Erythroblast (primary cell): Measurements from ENCODE around the gene ARMC9.
"Not testable (repeated sequence)": the region's sequence is repeated elsewhere in the genome, so short reads cannot be mapped to it uniquely, and the experiment has no call there.

Source experiments
- GATA1 ChIP-seq: IDR thresholded peaks from 2 replicates; pipeline ENCODE4 v1.6.1; 2011; ENCODE audit warnings: low read depth, mild to moderate bottlenecking, control low read depth, low read length, moderate library complexity
- POLR2A ChIP-seq: IDR thresholded peaks from 2 replicates; pipeline ENCODE4 v1.6.1; 2011; ENCODE audit warnings: mild to moderate bottlenecking, low read length

DNA sequence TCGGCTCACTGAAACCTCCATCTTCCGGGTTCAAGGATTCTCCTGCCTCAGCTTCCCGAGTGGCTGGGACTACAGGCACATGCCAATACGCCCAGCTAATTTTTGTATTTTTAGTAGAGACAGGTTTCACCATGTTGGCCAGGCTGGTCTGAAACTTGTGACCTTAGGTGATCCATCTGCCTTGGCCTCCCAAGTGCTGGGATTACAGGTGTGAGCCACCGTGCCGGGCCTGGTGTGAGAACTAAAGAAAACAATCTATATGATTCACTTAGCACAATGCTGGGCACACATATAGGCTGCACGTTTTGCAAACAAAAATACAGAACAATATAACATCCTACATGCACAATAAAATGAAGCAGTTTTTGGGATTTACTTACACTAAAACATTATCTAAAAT, 1.2 kb upstream of the ARMC9 start:
- TF ChIP-seq POLR2A, GATA1: not testable (repeated sequence)
